ENCODE measurements around the gene TENT5C.

TENT5C gene

GRCh38 chr1:117569856-117570255 lies 36.0 kb upstream of the TENT5C start:
- Histone ChIP-seq H3K27me3 (no peaks in the 10 kb centered on the region), H3K36me3 (no peaks in the 10 kb centered on the region), H3K9me3 (no peaks in the 10 kb centered on the region), H3K4me1 (no peaks in the 10 kb centered on the region), H3K4me3 (ENCODE audit: low read depth, low read length) (no peak overlapping the region)
- TF ChIP-seq CTCF (IDR thresholded peaks at IDR 0.05; ENCODE audit: low read depth, low read length): no peak
- no peak for DNase-seq

- TF ChIP-seq CTCF (IDR thresholded peaks at IDR 0.05; ENCODE audit: low read depth, low read length): no peak
- H3K4me1 ChIP-seq: no peaks in the 10 kb centered on the region
- H3K36me3 ChIP-seq: no peaks in the 10 kb centered on the region
- DNase-seq: no peak
- no peaks in the 10 kb centered on the region for H3K9me3 ChIP-seq
- no peaks in the 10 kb centered on the region for H3K27me3 ChIP-seq
- no peak overlapping the region for H3K4me3 ChIP-seq (ENCODE audit: low read depth, low read length)
Measured at GRCh38 chr1:117570988-117571409, 34.8 kb upstream of the TENT5C start.

- DNase-seq: no peak
- no peak for TF ChIP-seq CTCF (IDR thresholded peaks at IDR 0.05; ENCODE audit: low read depth, low read length)
- Histone ChIP-seq H3K36me3 (no peaks in the 10 kb centered on the region), H3K4me1 (no peaks in the 10 kb centered on the region), H3K27me3 (no peaks in the 10 kb centered on the region), H3K4me3 (ENCODE audit: low read depth, low read length) (no peak overlapping the region), H3K9me3 (no peaks in the 10 kb centered on the region)
Measured at GRCh38 chr1:117571496-117571895, 34.4 kb upstream of the TENT5C start.

- DNase-seq: no peak
- no peak for TF ChIP-seq CTCF (IDR thresholded peaks at IDR 0.05; ENCODE audit: low read depth, low read length)
- H3K27me3 ChIP-seq: no peaks in the 10 kb centered on the region
Measured at GRCh38 chr1:117572546-117572945, 33.3 kb upstream of the TENT5C start.

GRCh38 chr1:117573386-117574023 lies 32.3 kb upstream of the TENT5C start:
- Histone ChIP-seq H3K27me3 (no peaks in the 10 kb centered on the region), H3K9me3 (no peaks in the 10 kb centered on the region), H3K4me1 (no peaks in the 10 kb centered on the region), H3K4me3 (ENCODE audit: low read depth, low read length) (no peak overlapping the region), H3K36me3 (no peaks in the 10 kb centered on the region)
- DNase-seq: no peak
- no peak for TF ChIP-seq CTCF (IDR thresholded peaks at IDR 0.05; ENCODE audit: low read depth, low read length)

More at GRCh38 chr1:117572546-117572945, 33.3 kb upstream of the TENT5C start:
- Histone ChIP-seq H3K4me3 (ENCODE audit: low read depth, low read length) (no peak overlapping the region), H3K9me3 (no peaks in the 10 kb centered on the region), H3K36me3 (no peaks in the 10 kb centered on the region), H3K4me1 (no peaks in the 10 kb centered on the region)

- no peaks in the 10 kb centered on the region for H3K27me3 ChIP-seq
- no peaks in the 10 kb centered on the region for H3K36me3 ChIP-seq
- no peaks in the 10 kb centered on the region for H3K9me3 ChIP-seq
- no peaks in the 10 kb centered on the region for H3K4me1 ChIP-seq
- no peak for DNase-seq
- no peak overlapping the region for H3K4me3 ChIP-seq (ENCODE audit: low read depth, low read length)
- TF ChIP-seq CTCF (IDR thresholded peaks at IDR 0.05; ENCODE audit: low read depth, low read length): no peak
Measured at GRCh38 chr1:117574161-117574835, 31.6 kb upstream of the TENT5C start.

Data from BE2C (cell line).